ENCODE data around the gene CNFN. TPM values are rescaled to one million over a fixed set of nuclear protein-coding genes. Genes with fewer than 3 reads are reported as not detected.

Gene CNFN
- not detected in 2 replicates for total RNA-seq

GRCh38 chr19:42389899-42390298 lies at the start of gene CNFN:
CNFN (minus strand) TSS chr19:42390297; CDS start chr19:42389037, 1,260 bp downstream.

GRCh38 chr19:42427313-42427712 lies 37.2 kb upstream of the CNFN start, which contains the start of gene LIPE:
LIPE (minus strand) TSS chr19:42427388; CDS start chr19:42427149, 239 bp downstream.

Other genes starting within 250 kb of the CNFN start
- 30.7 and 37.1 TPM in 2 replicates for gene DEDD2, start 172.6 kb downstream of the CNFN start, total RNA-seq
- gene ZNF526, start 170.0 kb downstream of the CNFN start, total RNA-seq = 8.7 and 9.1 TPM in 2 replicates
- gene GSK3A, start 147.7 kb downstream of the CNFN start, total RNA-seq = 17.0 and 19.3 TPM in 2 replicates
- 51.8 and 66.6 TPM in 2 replicates for gene ERF, start 135.2 kb downstream of the CNFN start, total RNA-seq
- gene CIC, start 121.0 kb downstream of the CNFN start, total RNA-seq = 28.9 and 32.9 TPM in 2 replicates
- gene PRR19, start 88.2 kb downstream of the CNFN start, total RNA-seq = not detected in 2 replicates
- 15.1 and 17.1 TPM in 2 replicates for gene PAFAH1B3, start 87.7 kb downstream of the CNFN start, total RNA-seq
- 1.3 TPM in 1 of 2 replicates, not detected in the other for gene TMEM145, start 77.0 kb downstream of the CNFN start, total RNA-seq
- gene MEGF8, start 64.7 kb downstream of the CNFN start, total RNA-seq = 29.1 and 34.3 TPM in 2 replicates
- 2.2 and 3.4 TPM in 2 replicates for gene LIPE, start 37.1 kb upstream of the CNFN start, total RNA-seq
- not detected in 2 replicates for gene CXCL17, start 52.6 kb upstream of the CNFN start, total RNA-seq
- gene CEACAM1, start 138.2 kb upstream of the CNFN start, total RNA-seq = 0.49 TPM in 1 of 2 replicates, not detected in the other
- gene CEACAM8, start 204.6 kb upstream of the CNFN start, total RNA-seq = not detected in 2 replicates

All from cardiac atrium fibroblast (primary cell).